Measurements from ENCODE around the gene SUPT3H. TPM values are rescaled to one million over a fixed set of nuclear protein-coding genes. Genes with fewer than 3 reads are reported as not detected.
A peak's percentile ranks its signal among the peaks of the same experiment; 100 is the strongest.

SUPT3H gene
- total RNA-seq, 1 experiment from 2014 or later = 3.6 TPM

- intact Hi-C loops (cut with micrococcal nuclease) = no loop called here
- ChIA-PET POLR2A (ENCODE audit: unreplicated experiment) (no interaction called here), CTCF (no interaction called here)
- TF ChIP-seq EZH2 (IDR thresholded peaks at IDR 0.05; ENCODE audit: low read length, unreplicated experiment) = no peak
- TF ChIP-seq EZH2phosphoT487 (IDR thresholded peaks at IDR 0.05; ENCODE audit: borderline replicate concordance, low read length) = no peak
- TF ChIP-seq CTCF (conservative IDR thresholded peaks at IDR 0.05; ENCODE audit: low read depth, low read length) = no peak
- no peaks in the 10 kb centered on the region for H3K36me3 ChIP-seq (ENCODE audit: low read depth, low read length)
- DNase-seq (no peak), ATAC-seq (no peak)
- peak overlapping the region; percentile 3; the same call in 1 of the 2 replicates for H3K4me2 ChIP-seq (ENCODE audit: low read length)
- H2AFZ ChIP-seq (ENCODE audit: low read length) = no peak overlapping the region
- H3F3A ChIP-seq (ENCODE audit: low read length, unreplicated experiment) = no peaks in the 10 kb centered on the region
- H4K20me1 ChIP-seq (ENCODE audit: low read length) = no peaks in the 10 kb centered on the region
- BruUV-seq (replicated peaks) = no TSS peak
- no peak overlapping the region for H3K4me3 ChIP-seq (ENCODE audit: low read length)
- no peak overlapping the region for H3K9ac ChIP-seq (ENCODE audit: low read length)
- no peak overlapping the region for H3K27ac ChIP-seq (ENCODE audit: low read length)
- peaks cover 34% of the 10 kb centered on the region for H3K4me1 ChIP-seq (ENCODE audit: insufficient read depth, low read length)
- no peaks in the 10 kb centered on the region for H3K27me3 ChIP-seq (ENCODE audit: low read length)
- H3K9me3 ChIP-seq (ENCODE audit: low read length) = no peaks in the 10 kb centered on the region
- H3K9me2 ChIP-seq (replicated peaks; ENCODE audit: low read length) = no peaks in the 10 kb centered on the region; the same call in 1 of the 2 replicates
- H3K79me2 ChIP-seq (ENCODE audit: low read length) = peaks cover 20% of the 10 kb centered on the region
Observed at GRCh38 chr6:45415788-45416518, 38.2 kb upstream of the SUPT3H start.

- TF ChIP-seq EZH2 (IDR thresholded peaks at IDR 0.05; ENCODE audit: low read length, unreplicated experiment) = no peak
- TF ChIP-seq EZH2phosphoT487 (IDR thresholded peaks at IDR 0.05; ENCODE audit: borderline replicate concordance, low read length) = no peak
- TF ChIP-seq CTCF (conservative IDR thresholded peaks at IDR 0.05; ENCODE audit: low read depth, low read length) = no peak
- POLR2A ChIA-PET (ENCODE audit: unreplicated experiment) = no interaction called here
- H3F3A ChIP-seq (ENCODE audit: low read length, unreplicated experiment) = no peaks in the 10 kb centered on the region
- no peak for DNase-seq
- H3K9me2 ChIP-seq (replicated peaks; ENCODE audit: low read length) = no peaks in the 10 kb centered on the region; the same call in 1 of the 2 replicates
- H3K36me3 ChIP-seq (ENCODE audit: low read depth, low read length) = no peaks in the 10 kb centered on the region
- H3K4me2 ChIP-seq (ENCODE audit: low read length) = peak overlapping the region; percentile 3; the same call in 1 of the 2 replicates
- BruUV-seq (replicated peaks) = no TSS peak
- no peak overlapping the region for H3K4me3 ChIP-seq (ENCODE audit: low read length)
- intact Hi-C loops (cut with micrococcal nuclease) = no loop called here
- H3K27ac ChIP-seq (ENCODE audit: low read length) = no peak overlapping the region
- peaks cover 13% of the 10 kb centered on the region for H3K79me2 ChIP-seq (ENCODE audit: low read length)
- H3K4me1 ChIP-seq (ENCODE audit: insufficient read depth, low read length) = peaks cover 31% of the 10 kb centered on the region
- no peak for ATAC-seq
- CTCF ChIA-PET = no interaction called here
- H2AFZ ChIP-seq (ENCODE audit: low read length) = no peak overlapping the region
- no peaks in the 10 kb centered on the region for H3K27me3 ChIP-seq (ENCODE audit: low read length)
- H3K9ac ChIP-seq (ENCODE audit: low read length) = no peak overlapping the region
- H4K20me1 ChIP-seq (ENCODE audit: low read length) = no peaks in the 10 kb centered on the region
- no peaks in the 10 kb centered on the region for H3K9me3 ChIP-seq (ENCODE audit: low read length)
Observed at GRCh38 chr6:45415315-45415714, 37.6 kb upstream of the SUPT3H start.

- CTCF ChIA-PET = no interaction called here
- TF ChIP-seq EZH2 (IDR thresholded peaks at IDR 0.05; ENCODE audit: low read length, unreplicated experiment) = no peak
- TF ChIP-seq EZH2phosphoT487 (IDR thresholded peaks at IDR 0.05; ENCODE audit: borderline replicate concordance, low read length) = no peak
- TF ChIP-seq CTCF (conservative IDR thresholded peaks at IDR 0.05; ENCODE audit: low read depth, low read length) = no peak
- H4K20me1 ChIP-seq (ENCODE audit: low read length) = no peaks in the 10 kb centered on the region
- no peaks in the 10 kb centered on the region for H3K36me3 ChIP-seq (ENCODE audit: low read depth, low read length)
- peak; percentile 45 for ATAC-seq
- H3F3A ChIP-seq (ENCODE audit: low read length, unreplicated experiment) = no peaks in the 10 kb centered on the region
- POLR2A ChIA-PET (ENCODE audit: unreplicated experiment) = interaction anchor here (0.8 kb wide), 1 partner anchor 166 kb away, joined by 3 read pairs; no protein-coding TSS in a partner anchor
- no peaks in the 10 kb centered on the region for H3K79me2 ChIP-seq (ENCODE audit: low read length)
- no peak overlapping the region for H2AFZ ChIP-seq (ENCODE audit: low read length)
- no peak overlapping the region for H3K9ac ChIP-seq (ENCODE audit: low read length)
- H3K27me3 ChIP-seq (ENCODE audit: low read length) = no peaks in the 10 kb centered on the region
- H3K4me1 ChIP-seq (ENCODE audit: insufficient read depth, low read length) = peaks cover 20% of the 10 kb centered on the region; the same call in 1 of the 2 replicates
- no peaks in the 10 kb centered on the region for H3K9me3 ChIP-seq (ENCODE audit: low read length)
- no peak overlapping the region for H3K27ac ChIP-seq (ENCODE audit: low read length)
- DNase-seq = peak; percentile 73
- no peaks in the 10 kb centered on the region; the same call in 1 of the 2 replicates for H3K9me2 ChIP-seq (replicated peaks; ENCODE audit: low read length)
- BruUV-seq (replicated peaks) = no TSS peak
- intact Hi-C loops (cut with micrococcal nuclease) = no loop called here
- H3K4me2 ChIP-seq (ENCODE audit: low read length) = no peak overlapping the region
- no peak overlapping the region for H3K4me3 ChIP-seq (ENCODE audit: low read length)
Observed at GRCh38 chr6:45411959-45412358, 34.2 kb upstream of the SUPT3H start.

Data from PC-3 (cell line).